Neural progenitor cell (in vitro differentiated cells): ENCODE results near the gene CTDP1.

Source experiments
- CTCF ChIP-seq: fragments of 200-600 bp; sonication (generic); IDR thresholded peaks from 2 replicates; pipeline ENCODE4 v1.5.1; 2017; ENCODE audit warnings: antibody characterized with exemption, mild to moderate bottlenecking
- EZH2 ChIP-seq: fragments of 200-600 bp; sonication (generic); IDR thresholded peaks from 2 replicates; pipeline ENCODE4 v1.6.1; 2017; ENCODE audit warnings: antibody characterized with exemption, mild to moderate bottlenecking, moderate library complexity
- EZH2phosphoT487 ChIP-seq: fragments of 200-600 bp; sonication (generic); IDR thresholded peaks from 2 replicates; pipeline ENCODE4 v1.6.1; 2017; ENCODE audit warnings: antibody characterized with exemption

GRCh38 chr18:79637181-79637920, 42.3 kb upstream of the CTDP1 start:
- TF ChIP-seq CTCF (no peak), EZH2 (no peak), EZH2phosphoT487 (no peak)
